ENCODE data around the gene DENND2D.

DNA sequence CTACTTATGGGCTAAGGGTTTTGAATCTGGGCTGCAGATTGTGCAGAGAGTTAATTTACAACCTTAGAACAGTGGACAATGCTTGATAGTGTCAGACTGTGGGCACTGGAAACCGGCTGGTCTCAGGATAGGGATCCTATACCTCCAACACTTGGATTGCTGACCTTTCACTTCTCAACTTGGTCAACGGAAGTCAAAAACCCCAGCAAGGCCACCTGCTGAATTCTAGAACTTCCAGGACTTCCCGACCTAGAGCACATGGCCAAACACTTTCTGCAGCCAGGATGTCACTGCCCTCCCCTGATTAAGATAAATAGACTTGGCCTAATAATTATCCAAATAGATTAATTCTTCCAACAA is 336 bp upstream of the DENND2D start:
- TF ChIP-seq SUZ12 (IDR thresholded peaks at IDR 0.05; ENCODE audit: extremely low read depth, insufficient read depth, insufficient read length) (no peak), ZNF274 (IDR thresholded peaks at IDR 0.05; ENCODE audit: low read depth, low read length) (no peak)

All from NT2/D1 (cell line).